DOHH2 (cell line): ENCODE results near the gene UBE2I.

Experiments
- EZH2phosphoT487 ChIP-seq: fragments of 200-600 bp; sonication (generic); IDR thresholded peaks from 2 replicates; pipeline ENCODE4 v1.6.1; 2017; ENCODE audit warnings: borderline replicate concordance, mild to moderate bottlenecking, antibody characterized with exemption, low read length, moderate library complexity, mixed read lengths
- TF ChIP-seq, protein P1 (sequence below): fragments of 200-600 bp; sonication (generic); IDR thresholded peaks from one replicate; pipeline ENCODE4 v1.5.1; 2014; ENCODE audit warnings: antibody characterized with exemption, mild to moderate bottlenecking, low read depth, low read length; ENCODE audit not compliant: poor library complexity, severe bottlenecking

GRCh38 chr16:1308036-1308976 is 1.1 kb upstream of the UBE2I start:
- TF ChIP-seq, protein P1, sequence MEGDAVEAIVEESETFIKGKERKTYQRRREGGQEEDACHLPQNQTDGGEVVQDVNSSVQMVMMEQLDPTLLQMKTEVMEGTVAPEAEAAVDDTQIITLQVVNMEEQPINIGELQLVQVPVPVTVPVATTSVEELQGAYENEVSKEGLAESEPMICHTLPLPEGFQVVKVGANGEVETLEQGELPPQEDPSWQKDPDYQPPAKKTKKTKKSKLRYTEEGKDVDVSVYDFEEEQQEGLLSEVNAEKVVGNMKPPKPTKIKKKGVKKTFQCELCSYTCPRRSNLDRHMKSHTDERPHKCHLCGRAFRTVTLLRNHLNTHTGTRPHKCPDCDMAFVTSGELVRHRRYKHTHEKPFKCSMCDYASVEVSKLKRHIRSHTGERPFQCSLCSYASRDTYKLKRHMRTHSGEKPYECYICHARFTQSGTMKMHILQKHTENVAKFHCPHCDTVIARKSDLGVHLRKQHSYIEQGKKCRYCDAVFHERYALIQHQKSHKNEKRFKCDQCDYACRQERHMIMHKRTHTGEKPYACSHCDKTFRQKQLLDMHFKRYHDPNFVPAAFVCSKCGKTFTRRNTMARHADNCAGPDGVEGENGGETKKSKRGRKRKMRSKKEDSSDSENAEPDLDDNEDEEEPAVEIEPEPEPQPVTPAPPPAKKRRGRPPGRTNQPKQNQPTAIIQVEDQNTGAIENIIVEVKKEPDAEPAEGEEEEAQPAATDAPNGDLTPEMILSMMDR, result no peak
- TF ChIP-seq EZH2phosphoT487, result no peak
